ENCODE results near the gene GFI1B.

The GFI1B gene

DNA sequence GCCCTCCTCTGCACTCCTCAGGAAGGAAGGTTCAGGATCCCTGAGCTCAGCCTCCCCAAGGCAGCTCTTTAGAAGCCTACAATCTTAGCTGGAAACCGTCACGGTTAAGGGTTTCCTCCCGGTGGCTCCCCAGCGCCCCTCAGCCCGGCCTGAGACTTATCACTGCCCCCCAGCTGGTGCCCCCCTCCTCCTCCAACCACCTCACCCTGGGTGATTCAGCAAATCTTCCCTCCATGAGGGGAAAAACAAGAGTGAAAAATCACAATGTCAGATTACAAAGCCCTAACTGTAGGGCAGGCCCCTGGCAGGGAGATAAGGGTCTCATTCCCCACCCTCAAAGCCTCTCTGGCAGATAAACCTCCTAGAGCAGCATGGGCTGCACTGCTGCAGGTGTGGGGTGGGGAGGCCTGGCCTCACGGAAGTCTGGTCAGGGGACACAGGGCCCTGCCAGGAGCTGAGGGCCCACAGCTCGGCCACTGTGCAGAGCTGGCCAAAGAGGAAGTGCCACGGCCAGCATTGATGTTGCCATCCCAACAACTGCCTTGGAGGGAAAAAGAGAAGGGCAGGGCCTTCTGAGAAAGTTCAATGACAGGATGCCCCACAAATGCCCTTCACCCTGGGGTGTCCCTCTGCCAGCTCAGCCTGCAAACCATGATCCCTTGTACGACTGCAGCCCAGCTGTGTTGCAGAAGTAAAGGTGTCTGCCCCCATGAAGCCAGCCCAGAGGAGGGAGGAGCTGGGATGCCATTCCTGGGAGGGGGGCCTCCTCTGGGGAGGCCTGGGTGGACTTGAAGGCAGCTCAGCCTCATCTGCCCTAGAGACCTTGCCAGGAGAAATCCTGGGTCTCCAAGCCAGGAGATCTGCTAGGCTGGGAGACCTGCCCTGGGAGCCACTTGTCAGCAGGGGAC is 25.9 kb downstream of the GFI1B start:
- H3K36me3 Mint-ChIP-seq: no peaks in the 10 kb centered on the region
- ATAC-seq (replicated peaks) (peak; percentile 27 to 44), DNase-seq (no peak)
- H3K4me1 Mint-ChIP-seq: peaks cover 6 to 15% of the 10 kb centered on the region in 2 donors
- H3K27me3 Mint-ChIP-seq: peaks cover 63 to 71% of the 10 kb centered on the region in 2 donors
- H3K4me3 Mint-ChIP-seq: no peak overlapping the region
- H3K27ac Mint-ChIP-seq: no peak overlapping the region
- peaks cover 0 to 4% of the 10 kb centered on the region in 2 donors for H3K9me3 Mint-ChIP-seq

- Mint-ChIP-seq H3K4me1 (peaks cover 6 to 15% of the 10 kb centered on the region in 2 donors), H3K36me3 (no peaks in the 10 kb centered on the region), H3K27me3 (peaks cover 62 to 78% of the 10 kb centered on the region in 2 donors), H3K9me3 (peaks cover 0 to 4% of the 10 kb centered on the region in 2 donors), H3K27ac (no peak overlapping the region), H3K4me3 (no peak overlapping the region)
- ATAC-seq (replicated peaks) (no peak), DNase-seq (no peak)
Observed at GRCh38 chr9:133004999-133005760, 26.7 kb downstream of the GFI1B start.

- Mint-ChIP-seq H3K9me3 (peaks cover 0 to 4% of the 10 kb centered on the region in 2 donors), H3K27ac (no peak overlapping the region), H3K4me3 (no peak overlapping the region), H3K27me3 (peaks cover 56 to 72% of the 10 kb centered on the region in 2 donors), H3K4me1 (peaks cover 6 to 15% of the 10 kb centered on the region in 2 donors), H3K36me3 (no peaks in the 10 kb centered on the region)
- ATAC-seq (replicated peaks) (no peak), DNase-seq (no peak)
Observed at GRCh38 chr9:133005957-133006356, 27.5 kb downstream of the GFI1B start.

DNA sequence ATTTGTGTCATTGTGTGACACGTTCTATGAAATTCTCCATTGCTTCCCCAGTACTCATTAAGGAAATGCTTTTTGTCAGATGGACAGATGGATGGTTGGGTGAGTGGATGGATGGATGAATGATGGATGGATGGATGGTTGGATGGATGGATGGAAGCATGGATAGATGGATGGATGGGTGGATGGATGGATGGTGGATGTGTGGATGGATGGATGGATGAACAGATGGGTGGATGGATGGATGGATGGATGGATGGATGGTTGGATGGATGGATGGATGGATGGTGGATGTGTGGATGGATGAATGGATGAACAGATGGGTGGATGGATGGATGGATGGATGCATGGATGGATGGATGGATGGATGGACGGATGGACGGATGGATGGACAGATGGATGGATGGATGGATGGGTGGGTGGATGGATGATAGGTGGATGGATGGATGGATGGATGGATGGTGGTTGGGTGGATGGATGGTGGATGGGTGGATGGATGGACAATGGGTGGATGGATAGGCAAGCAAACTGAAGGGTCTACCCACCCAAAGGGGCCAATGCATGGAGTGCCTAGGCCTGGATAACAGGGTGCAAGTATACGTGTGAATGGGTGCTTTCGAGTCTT is 28.3 kb downstream of the GFI1B start:
- Mint-ChIP-seq H3K27me3 (peaks cover 55 to 72% of the 10 kb centered on the region in 2 donors), H3K27ac (no peak overlapping the region), H3K36me3 (no peaks in the 10 kb centered on the region), H3K4me3 (no peak overlapping the region), H3K9me3 (peaks cover 0 to 4% of the 10 kb centered on the region in 2 donors), H3K4me1 (peaks cover 6 to 15% of the 10 kb centered on the region in 2 donors)
- DNase-seq (no peak), ATAC-seq (replicated peaks) (no peak)

- Mint-ChIP-seq H3K27me3 (peaks cover 41 to 59% of the 10 kb centered on the region in 2 donors), H3K9me3 (peaks cover 0 to 4% of the 10 kb centered on the region in 2 donors), H3K27ac (no peak overlapping the region), H3K36me3 (no peaks in the 10 kb centered on the region), H3K4me3 (no peak overlapping the region), H3K4me1 (peaks cover 5 to 13% of the 10 kb centered on the region in 2 donors)
- ATAC-seq (replicated peaks) (no peak), DNase-seq (no peak)
Observed at GRCh38 chr9:133008406-133008805, 29.9 kb downstream of the GFI1B start.

GRCh38 chr9:133008824-133009223 is 30.3 kb downstream of the GFI1B start:
- H3K27ac Mint-ChIP-seq: no peak overlapping the region

DNA sequence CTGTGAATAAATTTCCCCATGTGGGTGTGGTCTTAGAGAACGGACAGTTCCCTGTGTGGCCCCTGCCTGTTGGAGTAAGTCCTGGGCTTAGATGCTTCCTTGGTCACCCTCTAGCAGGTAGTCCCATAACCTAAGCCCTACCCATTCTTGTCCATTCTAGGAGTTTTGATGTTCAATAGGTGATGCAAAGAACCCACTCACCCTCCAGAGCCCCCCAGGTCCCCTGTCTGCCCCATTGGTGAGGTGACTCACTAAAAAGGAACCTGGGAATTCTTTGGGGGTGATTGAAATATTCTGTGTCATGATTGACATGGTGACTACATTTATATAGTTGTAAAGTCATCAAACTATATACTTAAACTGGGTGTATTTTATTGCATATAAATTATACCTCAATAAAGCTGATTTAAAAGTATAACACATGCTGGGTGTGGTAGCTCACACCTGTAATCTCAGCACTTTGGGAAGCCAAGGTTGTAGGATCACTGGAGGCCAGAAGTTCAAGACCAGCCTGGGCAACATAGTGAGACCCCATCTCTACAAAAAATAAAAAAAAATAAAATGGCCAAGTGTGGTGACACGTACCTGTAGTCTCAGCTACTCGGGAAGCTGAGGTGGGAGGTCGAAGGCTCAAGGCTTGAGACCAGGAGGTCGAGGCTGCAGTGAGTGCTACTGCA is 31.6 kb downstream of the GFI1B start:
- ATAC-seq (replicated peaks) (no peak), DNase-seq (no peak)
- H3K4me1 Mint-ChIP-seq: no peaks in the 10 kb centered on the region
- peaks cover 32 to 42% of the 10 kb centered on the region in 2 donors for H3K27me3 Mint-ChIP-seq
- H3K4me3 Mint-ChIP-seq: no peak overlapping the region
- no peak overlapping the region for H3K27ac Mint-ChIP-seq
- peaks cover 4% of the 10 kb centered on the region in 2 donors for H3K9me3 Mint-ChIP-seq
- H3K36me3 Mint-ChIP-seq: no peaks in the 10 kb centered on the region

More at GRCh38 chr9:133008824-133009223, 30.3 kb downstream of the GFI1B start:
- Mint-ChIP-seq H3K27me3 (peaks cover 39 to 55% of the 10 kb centered on the region in 2 donors), H3K4me3 (no peak overlapping the region), H3K9me3 (peaks cover 0 to 4% of the 10 kb centered on the region in 2 donors), H3K4me1 (peaks cover 4 to 8% of the 10 kb centered on the region in 2 donors), H3K36me3 (no peaks in the 10 kb centered on the region)
- ATAC-seq (replicated peaks) (no peak), DNase-seq (no peak)

DNA sequence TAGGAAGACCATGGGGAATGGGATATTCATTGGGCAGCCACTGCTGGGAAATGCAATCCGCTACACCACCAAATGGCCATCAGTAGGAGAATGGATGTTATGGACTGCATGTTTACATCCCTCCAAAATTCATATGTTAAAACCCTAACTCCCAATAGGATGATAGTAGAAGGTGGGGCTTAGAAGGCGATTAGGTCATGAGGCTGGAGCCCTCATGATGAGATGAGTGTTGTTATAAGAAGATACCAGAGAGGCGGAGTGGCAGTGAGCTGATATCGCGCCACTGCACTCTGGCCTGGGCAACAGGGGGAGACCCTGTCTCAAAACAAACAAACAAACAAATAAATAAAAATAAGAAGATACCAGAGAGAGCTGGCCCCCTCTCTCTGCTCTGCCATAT is 36.2 kb downstream of the GFI1B start:
- Mint-ChIP-seq H3K36me3 (no peaks in the 10 kb centered on the region), H3K4me1 (no peaks in the 10 kb centered on the region), H3K27me3 (peaks cover 12% of the 10 kb centered on the region in 2 donors), H3K27ac (peak overlapping the region; percentile 47), H3K4me3 (no peak overlapping the region), H3K9me3 (peaks cover 4 to 13% of the 10 kb centered on the region in 2 donors)
- no peak for ATAC-seq (replicated peaks)
- no peak for DNase-seq

DNA sequence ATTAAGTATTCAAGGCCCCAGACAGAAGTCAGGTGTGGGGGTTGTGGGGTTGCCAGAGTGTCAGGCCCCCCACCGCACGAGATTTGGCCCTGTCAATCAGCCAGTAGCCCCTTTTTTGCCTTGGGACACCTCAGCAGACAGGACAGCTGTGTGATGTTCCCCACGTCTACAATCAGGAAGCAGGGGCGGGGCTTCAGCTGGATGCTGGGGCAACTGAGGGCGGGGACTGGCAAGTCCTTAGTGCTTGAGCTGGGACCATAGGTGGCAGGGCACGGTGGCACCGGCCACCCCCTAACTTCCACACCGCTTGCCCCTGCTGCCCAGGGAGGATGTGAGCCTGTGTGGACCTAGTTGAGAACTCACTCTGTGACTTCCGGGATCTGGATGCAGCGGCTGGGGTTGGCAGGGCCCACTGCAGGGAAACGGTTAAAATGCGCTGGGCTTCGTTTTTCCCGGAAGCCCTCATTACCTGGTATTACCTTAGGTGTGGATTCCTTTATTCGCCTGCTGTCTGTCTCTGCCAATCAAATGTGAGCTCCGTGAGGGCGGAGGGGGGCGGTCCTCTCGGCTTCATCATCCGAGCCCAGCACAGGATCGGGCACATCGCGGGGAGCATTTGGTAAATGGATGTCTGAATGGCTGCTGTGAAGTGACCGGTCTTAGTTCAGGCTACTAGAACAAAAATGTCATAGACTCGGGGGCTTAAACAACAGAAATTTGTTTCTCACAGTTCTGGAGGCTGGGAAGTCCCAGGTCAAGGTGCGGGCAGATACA is 44.8 kb downstream of the GFI1B start:
- H3K27ac Mint-ChIP-seq: peak overlapping the region; percentile 31
- H3K27me3 Mint-ChIP-seq: no peaks in the 10 kb centered on the region
- no peak for ATAC-seq (replicated peaks)
- peaks cover 0 to 4% of the 10 kb centered on the region in 2 donors for H3K36me3 Mint-ChIP-seq
- H3K4me3 Mint-ChIP-seq: no peak overlapping the region
- DNase-seq: no peak
- no peaks in the 10 kb centered on the region for H3K9me3 Mint-ChIP-seq
- peaks cover 5 to 12% of the 10 kb centered on the region in 2 donors for H3K4me1 Mint-ChIP-seq

DNA sequence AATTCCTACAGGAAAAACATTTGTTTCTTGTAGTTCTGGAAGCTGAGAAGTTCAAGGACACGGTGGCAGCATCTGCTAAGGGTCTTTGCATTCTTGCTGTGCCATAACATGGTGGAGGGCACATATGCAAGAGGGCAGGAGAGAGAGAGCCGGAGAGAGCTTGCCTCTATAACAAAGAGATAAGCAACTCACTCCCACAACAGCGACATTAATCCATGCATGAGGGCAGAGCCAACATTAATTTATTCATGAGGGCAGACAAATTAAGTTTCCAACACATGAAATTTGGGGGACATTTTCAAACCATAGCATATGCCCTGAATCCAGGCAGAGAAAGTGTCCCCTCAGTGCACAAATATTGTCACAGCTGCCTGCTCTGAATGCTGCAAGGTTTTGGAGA is 47.9 kb downstream of the GFI1B start:
- no peak overlapping the region for H3K27ac Mint-ChIP-seq
- H3K4me3 Mint-ChIP-seq: no peak overlapping the region
- H3K9me3 Mint-ChIP-seq: peaks cover 0 to 1% of the 10 kb centered on the region in 2 donors
- peaks cover 13 to 28% of the 10 kb centered on the region in 2 donors for H3K4me1 Mint-ChIP-seq
- no peaks in the 10 kb centered on the region for H3K27me3 Mint-ChIP-seq
- no peak for ATAC-seq (replicated peaks)
- no peak for DNase-seq
- peaks cover 6 to 9% of the 10 kb centered on the region in 2 donors for H3K36me3 Mint-ChIP-seq

DNA sequence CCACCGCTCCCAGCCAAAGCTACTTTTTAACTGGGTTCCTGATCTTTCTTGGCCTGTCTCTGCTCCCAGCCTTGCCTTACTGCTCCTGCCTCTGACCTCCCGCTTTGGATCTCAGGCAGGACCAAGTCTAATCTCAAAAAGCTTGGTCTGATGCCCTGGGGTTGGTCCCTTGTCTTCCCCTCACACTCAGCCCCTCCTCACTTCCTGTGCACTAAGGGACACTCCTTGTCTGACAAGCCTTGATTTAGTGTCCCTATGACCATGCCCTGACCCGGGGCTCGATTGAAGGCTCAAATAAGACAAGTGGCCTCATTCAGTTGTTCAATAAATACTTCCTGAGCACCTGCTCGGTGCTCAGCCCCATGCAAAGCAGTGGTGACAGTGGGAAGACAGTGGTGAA is 48.6 kb downstream of the GFI1B start:
- H3K4me1 Mint-ChIP-seq: peaks cover 20 to 36% of the 10 kb centered on the region in 2 donors
- H3K27ac Mint-ChIP-seq: no peak overlapping the region
- no peak overlapping the region for H3K4me3 Mint-ChIP-seq
- peaks cover 13 to 15% of the 10 kb centered on the region in 2 donors for H3K36me3 Mint-ChIP-seq
- ATAC-seq (replicated peaks) (no peak), DNase-seq (no peak)
- H3K27me3 Mint-ChIP-seq: no peaks in the 10 kb centered on the region
- H3K9me3 Mint-ChIP-seq: peaks cover 0 to 4% of the 10 kb centered on the region in 2 donors

DNA sequence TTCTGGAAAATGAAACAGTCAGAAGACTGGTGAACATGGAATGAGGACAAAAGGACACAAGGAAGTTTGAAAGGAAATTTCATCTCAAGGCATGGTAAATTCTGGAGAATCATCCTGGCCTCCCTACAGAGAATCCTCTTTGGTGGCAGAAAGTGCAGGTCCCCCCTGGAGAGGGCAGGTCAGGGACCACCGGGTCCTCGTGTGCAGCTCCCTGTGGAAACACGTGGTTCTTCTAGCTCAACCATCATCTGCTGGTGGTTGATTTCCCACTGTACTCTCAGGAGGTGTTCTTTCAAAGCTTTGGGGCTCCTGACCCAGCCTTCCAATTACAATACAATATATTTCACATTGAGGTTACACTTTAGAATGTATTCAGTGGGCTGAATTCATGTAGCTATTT is 49.7 kb downstream of the GFI1B start:
- no peak overlapping the region for H3K4me3 Mint-ChIP-seq
- H3K27ac Mint-ChIP-seq: no peak overlapping the region
- no peaks in the 10 kb centered on the region for H3K27me3 Mint-ChIP-seq
- H3K4me1 Mint-ChIP-seq: peaks cover 27 to 45% of the 10 kb centered on the region in 2 donors
- H3K36me3 Mint-ChIP-seq: peaks cover 16 to 21% of the 10 kb centered on the region in 2 donors
- no peak for DNase-seq
- peaks cover 0 to 4% of the 10 kb centered on the region in 2 donors for H3K9me3 Mint-ChIP-seq
- ATAC-seq (replicated peaks): no peak

- peaks cover 0 to 4% of the 10 kb centered on the region in 2 donors for H3K9me3 Mint-ChIP-seq
- peaks cover 34 to 56% of the 10 kb centered on the region in 2 donors for H3K4me1 Mint-ChIP-seq
- H3K27me3 Mint-ChIP-seq: no peaks in the 10 kb centered on the region
- H3K36me3 Mint-ChIP-seq: peaks cover 16 to 21% of the 10 kb centered on the region in 2 donors
- no peak for DNase-seq
- peak overlapping the region; percentile 96 for H3K27ac Mint-ChIP-seq
- peak overlapping the region; percentile 90 to 99 for H3K4me3 Mint-ChIP-seq
- peak; percentile 25 to 27 for ATAC-seq (replicated peaks)
Observed at GRCh38 chr9:133029994-133030316, 51.5 kb downstream of the GFI1B start.
